Epithelial cell of esophagus (primary cell): ENCODE data around the gene PTPN6.

Experiments used
- DNase-seq: peaks from one replicate; pipeline ENCODE4 v3.0.0; 2010; ENCODE audit warnings: low read depth
- H3K4me3 ChIP-seq: 2 replicates; pipeline ENCODE4 v1.5.1; 2011; ENCODE audit warnings: mild to moderate bottlenecking, low read length, control low read depth
- TF ChIP-seq, protein P1 (sequence below): IDR thresholded peaks from 2 replicates; pipeline ENCODE4 v1.5.1; 2011; ENCODE audit warnings: low read depth, mild to moderate bottlenecking, low read length, control low read depth, inconsistent platforms; ENCODE audit not compliant: insufficient read depth; ENCODE audit errors: missing control alignments

PTPN6 gene

DNA sequence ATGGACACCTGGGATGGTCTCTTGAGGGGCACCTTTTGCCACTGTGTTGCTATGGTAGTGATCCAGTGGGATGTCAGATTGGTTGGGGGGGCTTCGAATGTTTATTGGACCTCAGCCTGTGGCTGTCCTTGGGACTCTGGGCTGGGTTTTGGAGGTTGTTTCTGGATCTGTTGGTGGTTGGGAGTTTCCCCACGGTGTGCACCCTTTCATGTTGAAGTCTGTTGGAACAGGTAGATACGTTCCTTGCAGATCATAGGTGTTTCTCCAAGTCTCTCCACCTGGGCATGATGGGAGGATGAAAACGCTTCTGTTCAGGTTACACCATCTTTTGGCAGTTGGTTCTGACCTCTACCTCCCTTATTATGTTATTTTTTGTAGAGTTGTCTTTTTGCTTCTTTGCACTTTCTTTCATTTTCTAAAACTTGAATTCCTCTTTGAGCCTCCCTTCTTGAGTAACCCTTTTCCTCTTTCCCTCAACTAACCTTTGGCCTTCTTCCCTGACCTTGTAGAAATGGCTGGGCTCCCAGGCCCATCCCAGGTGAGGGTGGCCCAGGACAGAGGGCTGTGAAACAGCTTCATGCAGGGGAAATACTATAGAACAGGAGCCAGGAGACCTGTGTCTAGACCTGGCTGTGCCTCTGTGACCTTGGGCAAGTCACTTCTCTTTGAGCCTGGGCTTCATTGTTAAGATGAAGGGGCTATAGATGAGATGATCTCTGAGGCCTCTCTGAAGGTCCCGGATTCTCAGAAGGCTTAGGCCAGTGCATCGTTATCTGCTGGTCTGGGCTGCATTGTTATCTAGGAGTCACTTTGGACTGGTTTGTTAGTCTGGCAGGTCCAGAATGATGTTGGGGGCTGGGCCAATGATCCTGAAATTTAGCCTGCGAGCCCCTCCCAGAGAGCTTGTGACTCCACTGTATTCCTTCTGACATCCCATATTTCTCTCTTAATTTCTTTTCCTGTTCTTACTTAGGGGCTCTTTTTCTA, 21.4 kb upstream of the PTPN6 start:
- no peak for DNase-seq
- TF ChIP-seq, protein P1, sequence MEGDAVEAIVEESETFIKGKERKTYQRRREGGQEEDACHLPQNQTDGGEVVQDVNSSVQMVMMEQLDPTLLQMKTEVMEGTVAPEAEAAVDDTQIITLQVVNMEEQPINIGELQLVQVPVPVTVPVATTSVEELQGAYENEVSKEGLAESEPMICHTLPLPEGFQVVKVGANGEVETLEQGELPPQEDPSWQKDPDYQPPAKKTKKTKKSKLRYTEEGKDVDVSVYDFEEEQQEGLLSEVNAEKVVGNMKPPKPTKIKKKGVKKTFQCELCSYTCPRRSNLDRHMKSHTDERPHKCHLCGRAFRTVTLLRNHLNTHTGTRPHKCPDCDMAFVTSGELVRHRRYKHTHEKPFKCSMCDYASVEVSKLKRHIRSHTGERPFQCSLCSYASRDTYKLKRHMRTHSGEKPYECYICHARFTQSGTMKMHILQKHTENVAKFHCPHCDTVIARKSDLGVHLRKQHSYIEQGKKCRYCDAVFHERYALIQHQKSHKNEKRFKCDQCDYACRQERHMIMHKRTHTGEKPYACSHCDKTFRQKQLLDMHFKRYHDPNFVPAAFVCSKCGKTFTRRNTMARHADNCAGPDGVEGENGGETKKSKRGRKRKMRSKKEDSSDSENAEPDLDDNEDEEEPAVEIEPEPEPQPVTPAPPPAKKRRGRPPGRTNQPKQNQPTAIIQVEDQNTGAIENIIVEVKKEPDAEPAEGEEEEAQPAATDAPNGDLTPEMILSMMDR: no peak
- peak overlapping the region; percentile 81 for H3K4me3 ChIP-seq

DNA sequence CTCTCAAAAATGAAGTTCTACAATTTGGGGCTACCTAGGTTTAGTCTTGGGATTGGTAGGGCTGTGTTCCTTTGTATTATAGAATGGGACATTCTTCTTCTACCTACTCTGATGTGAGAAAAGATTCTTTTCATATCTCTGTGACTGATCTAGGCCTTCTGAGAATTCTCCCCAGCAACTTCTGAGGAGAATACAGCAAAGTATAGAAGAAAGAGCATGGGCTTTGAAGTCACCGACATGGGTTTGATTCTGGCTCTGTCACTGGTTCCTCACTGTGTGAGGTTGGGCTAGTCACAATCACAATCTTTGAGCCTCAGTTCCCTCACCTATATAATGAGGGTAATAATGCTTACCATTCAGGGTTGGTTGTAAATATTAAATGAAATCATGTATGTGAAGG, 18.4 kb upstream of the PTPN6 start:
- TF ChIP-seq, protein P1: no peak
- no peak overlapping the region for H3K4me3 ChIP-seq
- DNase-seq: no peak

DNA sequence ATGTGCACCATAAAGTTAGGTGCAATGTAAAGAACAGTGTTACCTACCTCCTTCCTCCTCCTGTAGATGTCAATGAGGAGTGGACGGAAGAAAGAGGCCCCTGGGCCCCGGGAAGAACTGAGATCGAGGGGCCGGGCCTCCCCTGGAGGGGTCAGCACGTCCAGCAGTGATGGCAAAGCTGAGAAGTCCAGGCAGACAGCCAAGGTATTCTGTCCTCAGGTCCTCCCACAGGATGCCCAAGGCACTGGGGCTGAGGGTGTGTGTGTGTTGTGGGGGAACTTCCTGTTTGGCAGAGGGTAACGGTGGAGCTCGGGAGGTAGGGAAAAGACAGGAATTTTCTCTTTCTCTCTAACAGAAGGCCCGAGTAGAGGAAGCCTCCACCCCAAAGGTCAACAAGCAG, 17.0 kb upstream of the PTPN6 start:
- no peak for DNase-seq
- no peak overlapping the region for H3K4me3 ChIP-seq
- TF ChIP-seq, protein P1: no peak

DNA sequence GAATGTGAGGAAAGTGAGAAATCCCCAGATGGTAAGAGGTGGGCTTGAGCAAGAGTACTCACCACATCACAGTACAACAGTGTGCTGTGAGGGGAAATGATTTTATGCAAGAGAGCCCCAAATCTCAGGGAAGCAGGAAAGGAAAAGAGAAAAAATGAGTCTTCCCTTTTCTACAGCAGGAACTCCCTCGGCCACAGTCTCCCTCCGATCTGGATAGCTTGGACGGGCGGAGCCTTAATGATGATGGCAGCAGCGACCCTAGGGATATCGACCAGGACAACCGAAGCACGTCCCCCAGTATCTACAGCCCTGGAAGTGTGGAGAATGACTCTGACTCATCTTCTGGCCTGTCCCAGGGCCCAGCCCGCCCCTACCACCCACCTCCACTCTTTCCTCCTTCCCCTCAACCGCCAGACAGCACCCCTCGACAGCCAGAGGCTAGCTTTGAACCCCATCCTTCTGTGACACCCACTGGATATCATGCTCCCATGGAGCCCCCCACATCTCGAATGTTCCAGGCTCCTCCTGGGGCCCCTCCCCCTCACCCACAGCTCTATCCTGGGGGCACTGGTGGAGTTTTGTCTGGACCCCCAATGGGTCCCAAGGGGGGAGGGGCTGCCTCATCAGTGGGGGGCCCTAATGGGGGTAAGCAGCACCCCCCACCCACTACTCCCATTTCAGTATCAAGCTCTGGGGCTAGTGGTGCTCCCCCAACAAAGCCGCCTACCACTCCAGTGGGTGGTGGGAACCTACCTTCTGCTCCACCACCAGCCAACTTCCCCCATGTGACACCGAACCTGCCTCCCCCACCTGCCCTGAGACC, 15.6 kb upstream of the PTPN6 start:
- DNase-seq: no peak
- TF ChIP-seq, protein P1: no peak
- no peak overlapping the region for H3K4me3 ChIP-seq

DNA sequence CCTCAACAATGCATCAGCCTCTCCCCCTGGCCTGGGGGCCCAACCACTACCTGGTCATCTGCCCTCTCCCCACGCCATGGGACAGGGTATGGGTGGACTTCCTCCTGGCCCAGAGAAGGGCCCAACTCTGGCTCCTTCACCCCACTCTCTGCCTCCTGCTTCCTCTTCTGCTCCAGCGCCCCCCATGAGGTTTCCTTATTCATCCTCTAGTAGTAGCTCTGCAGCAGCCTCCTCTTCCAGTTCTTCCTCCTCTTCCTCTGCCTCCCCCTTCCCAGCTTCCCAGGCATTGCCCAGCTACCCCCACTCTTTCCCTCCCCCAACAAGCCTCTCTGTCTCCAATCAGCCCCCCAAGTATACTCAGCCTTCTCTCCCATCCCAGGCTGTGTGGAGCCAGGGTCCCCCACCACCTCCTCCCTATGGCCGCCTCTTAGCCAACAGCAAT, 14.9 kb upstream of the PTPN6 start:
- TF ChIP-seq, protein P1: no peak
- DNase-seq: no peak
- H3K4me3 ChIP-seq: no peak overlapping the region

DNA sequence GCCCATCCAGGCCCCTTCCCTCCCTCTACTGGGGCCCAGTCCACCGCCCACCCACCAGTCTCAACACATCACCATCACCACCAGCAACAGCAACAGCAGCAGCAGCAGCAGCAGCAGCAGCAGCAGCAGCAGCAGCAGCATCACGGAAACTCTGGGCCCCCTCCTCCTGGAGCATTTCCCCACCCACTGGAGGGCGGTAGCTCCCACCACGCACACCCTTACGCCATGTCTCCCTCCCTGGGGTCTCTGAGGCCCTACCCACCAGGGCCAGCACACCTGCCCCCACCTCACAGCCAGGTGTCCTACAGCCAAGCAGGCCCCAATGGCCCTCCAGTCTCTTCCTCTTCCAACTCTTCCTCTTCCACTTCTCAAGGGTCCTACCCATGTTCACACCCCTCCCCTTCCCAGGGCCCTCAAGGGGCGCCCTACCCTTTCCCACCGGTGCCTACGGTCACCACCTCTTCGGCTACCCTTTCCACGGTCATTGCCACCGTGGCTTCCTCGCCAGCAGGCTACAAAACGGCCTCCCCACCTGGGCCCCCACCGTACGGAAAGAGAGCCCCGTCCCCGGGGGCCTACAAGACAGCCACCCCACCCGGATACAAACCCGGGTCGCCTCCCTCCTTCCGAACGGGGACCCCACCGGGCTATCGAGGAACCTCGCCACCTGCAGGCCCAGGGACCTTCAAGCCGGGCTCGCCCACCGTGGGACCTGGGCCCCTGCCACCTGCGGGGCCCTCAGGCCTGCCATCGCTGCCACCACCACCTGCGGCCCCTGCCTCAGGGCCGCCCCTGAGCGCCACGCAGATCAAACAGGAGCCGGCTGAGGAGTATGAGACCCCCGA, 14.3 kb upstream of the PTPN6 start:
- peak overlapping the region; percentile 58 for H3K4me3 ChIP-seq
- TF ChIP-seq, protein P1: no peak
- no peak for DNase-seq
